HG02759 (cell line): Measurements from ENCODE around the gene CD96.
"Not testable (repeated sequence)": the region's sequence is repeated elsewhere in the genome, so short reads cannot be mapped to it uniquely, and the experiment has no call there.

ENCODE experiments used
- ATAC-seq: cut with Tn5 transposase; IDR thresholded peaks from one replicate; pipeline ENCODE4 v1.9.1; 2021; ENCODE audit warnings: mild to moderate bottlenecking, moderate library complexity; ENCODE audit not compliant: unreplicated experiment

CD96 gene

GRCh38 chr3:111541911-111542483, at the start of gene CD96:
Gene CD96, plus strand, starts transcription at chr3:111542197. Its CDS starts 52 bp downstream, at chr3:111542249.
- ATAC-seq, result peak; percentile 42

- ATAC-seq, result no peak
These were observed 48.7 kb upstream of the CD96 start for GRCh38 chr3:111493276-111493675.

DNA sequence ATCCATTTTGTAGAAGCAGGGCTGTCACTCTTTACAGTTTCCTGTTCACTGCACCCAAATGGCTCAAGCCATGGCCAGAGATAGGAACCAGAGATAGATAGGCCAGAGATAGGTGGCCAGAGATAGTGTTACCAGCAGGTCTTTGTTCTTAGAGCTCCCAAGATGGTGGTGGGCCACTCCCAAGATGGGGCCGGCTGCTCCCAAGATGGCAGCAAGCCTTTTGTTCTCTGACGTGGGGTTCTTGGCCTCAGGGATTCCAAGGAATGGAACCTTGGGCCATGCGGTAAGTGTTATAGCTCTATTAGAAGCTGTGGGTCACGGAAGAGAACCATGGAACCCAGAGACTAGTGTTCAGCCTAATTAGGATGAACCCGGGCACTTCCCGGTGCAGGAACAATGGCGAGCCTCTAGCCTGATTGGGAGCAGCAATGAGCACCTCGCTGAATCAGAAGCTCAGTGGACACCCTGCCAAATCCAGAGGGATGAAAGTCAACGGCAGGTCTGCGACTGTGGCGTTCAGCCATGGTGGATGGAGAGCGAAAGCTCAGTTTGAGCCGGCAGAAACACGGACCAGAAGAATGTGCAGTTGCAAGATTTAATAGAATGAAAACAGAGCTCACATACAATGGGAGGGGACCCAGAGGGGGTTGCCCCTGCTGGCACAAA, 45.0 kb upstream of the CD96 start:
- no peak for ATAC-seq

DNA sequence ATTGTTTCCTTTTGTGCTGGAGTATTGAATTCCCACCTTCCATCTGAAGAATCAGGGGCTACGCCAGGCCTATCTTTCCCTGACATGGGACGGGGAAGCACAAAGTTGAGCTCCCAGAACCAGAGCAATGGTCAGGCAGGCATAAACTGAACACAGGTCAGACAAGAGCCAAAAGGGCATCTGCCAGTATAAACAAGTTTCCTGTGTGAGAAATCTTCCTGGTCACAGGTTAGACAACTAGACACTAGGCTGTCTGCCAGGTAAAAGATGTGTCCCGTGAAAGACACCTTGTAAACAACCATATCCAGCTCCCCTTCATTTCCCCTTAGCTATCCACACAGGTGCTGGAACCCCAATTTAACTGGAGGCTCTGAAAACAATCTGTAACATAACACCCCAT, 44.0 kb upstream of the CD96 start:
- ATAC-seq, result no peak

GRCh38 chr3:111506435-111506834, 35.6 kb upstream of the CD96 start:
- peak; percentile 79 for ATAC-seq

DNA sequence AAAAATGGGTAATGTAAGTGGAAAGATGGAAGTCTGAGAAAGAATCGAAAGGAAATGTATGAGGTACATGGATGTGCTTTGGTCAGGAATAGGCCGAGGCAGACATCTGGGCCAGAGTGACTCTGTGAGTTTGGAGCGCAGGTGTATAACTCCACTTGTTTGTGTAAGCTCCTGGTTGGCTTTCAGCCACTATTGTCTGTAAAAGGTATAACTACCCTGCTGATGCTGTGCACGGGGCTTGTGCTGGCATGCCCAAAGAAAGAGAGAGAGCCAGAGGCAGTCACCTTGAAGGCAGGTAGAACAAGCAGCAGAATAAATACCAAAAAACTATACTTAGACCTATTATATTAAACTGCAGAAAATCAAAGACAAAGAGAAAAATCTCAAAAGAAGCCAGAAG, 32.7 kb upstream of the CD96 start:
- ATAC-seq, result no peak

- no peak for ATAC-seq
These were observed 24.2 kb upstream of the CD96 start for GRCh38 chr3:111517801-111518200.

GRCh38 chr3:111519178-111519855, 22.7 kb upstream of the CD96 start:
- no peak for ATAC-seq

GRCh38 chr3:111521891-111522290, 20.1 kb upstream of the CD96 start:
- ATAC-seq, result no peak

GRCh38 chr3:111524486-111524885, 17.5 kb upstream of the CD96 start:
- not testable (repeated sequence) for ATAC-seq

GRCh38 chr3:111531446-111531845, 10.6 kb upstream of the CD96 start:
- ATAC-seq, result no peak

DNA sequence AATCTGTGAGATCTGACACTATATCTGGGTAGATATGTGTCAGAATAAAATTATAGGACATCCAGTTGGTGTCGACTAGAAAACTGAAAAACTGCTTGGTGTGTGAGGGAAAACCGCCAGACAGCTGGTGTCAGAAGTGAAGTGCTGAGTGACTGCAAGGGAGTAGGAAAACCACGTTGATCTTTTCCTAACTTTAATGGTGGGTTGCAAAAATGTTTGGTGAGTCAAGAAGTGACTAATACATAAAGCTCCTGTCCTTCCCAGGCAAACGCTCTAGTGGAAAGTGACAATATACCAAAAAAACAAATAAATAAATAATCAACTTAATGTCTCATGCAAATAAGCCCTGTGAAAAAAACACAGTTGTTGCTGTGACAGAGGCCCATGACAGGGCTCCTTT, 7.3 kb upstream of the CD96 start:
- ATAC-seq, result no peak

GRCh38 chr3:111538111-111538510, 3.9 kb upstream of the CD96 start:
- ATAC-seq, result no peak

DNA sequence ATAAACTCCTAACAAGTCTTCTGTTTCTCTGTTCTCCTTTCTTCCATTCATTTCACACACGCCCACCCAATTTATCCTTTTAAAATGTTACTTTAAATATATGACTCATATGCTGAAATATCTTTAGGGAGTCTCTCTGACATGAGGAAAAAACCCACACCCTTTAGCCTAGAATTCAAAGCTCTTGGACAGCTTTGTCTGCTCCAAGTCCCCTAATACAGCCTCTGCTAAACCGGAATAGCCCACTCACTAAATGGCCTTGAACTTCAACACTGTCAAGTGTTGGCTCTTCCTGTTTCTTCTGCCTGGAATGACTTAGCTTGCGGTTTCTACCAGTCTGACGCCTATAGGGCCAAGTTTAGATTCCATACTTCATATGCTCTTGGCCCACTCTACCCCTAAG, 3.3 kb upstream of the CD96 start:
- ATAC-seq, result peak; percentile 45

DNA sequence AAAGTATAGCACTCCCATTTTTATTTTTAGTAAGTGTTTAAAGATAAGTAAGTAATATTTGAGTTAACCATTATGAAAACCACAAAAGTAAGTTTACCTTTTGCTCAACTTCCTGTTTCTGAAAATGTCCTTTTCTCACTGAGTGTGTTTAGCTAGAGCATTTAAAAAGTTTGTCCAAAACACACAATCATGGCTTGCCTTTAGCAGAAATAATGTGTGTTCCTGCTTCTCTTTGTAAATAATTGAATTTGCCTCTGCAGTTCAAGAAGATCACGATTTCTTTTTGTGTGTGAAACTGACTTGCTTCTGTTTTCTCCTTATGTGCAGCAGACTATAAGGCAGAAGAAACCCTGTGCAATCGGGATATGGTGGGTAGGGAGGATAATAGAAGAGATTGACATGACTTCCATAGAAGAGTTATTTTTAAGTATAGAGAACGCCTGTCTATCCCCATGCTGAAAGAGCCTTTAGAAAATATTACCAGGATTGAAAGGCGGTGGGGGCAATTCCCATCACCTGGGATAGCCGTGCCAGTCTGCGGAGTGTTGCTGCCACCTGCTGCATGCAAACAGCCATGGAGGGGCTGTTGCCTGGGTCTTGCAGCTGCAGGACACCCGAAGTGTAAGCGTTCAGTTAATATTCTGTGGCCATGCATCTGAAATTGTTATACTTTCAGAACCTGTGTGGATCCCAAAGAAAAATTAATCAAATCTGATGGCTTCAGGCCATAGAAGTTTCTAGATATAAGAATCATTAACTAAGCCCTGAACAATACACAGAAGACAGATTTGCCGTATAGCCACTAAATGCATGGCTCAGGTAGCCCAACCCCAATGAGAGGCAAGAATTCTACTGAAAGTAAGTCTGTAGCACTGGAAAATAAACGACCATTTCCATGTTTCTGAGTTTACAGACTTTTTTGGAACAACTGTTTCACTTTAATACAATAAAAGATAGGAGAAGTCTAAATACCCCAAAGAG, 2.4 kb upstream of the CD96 start:
- ATAC-seq, result peak; percentile 68

DNA sequence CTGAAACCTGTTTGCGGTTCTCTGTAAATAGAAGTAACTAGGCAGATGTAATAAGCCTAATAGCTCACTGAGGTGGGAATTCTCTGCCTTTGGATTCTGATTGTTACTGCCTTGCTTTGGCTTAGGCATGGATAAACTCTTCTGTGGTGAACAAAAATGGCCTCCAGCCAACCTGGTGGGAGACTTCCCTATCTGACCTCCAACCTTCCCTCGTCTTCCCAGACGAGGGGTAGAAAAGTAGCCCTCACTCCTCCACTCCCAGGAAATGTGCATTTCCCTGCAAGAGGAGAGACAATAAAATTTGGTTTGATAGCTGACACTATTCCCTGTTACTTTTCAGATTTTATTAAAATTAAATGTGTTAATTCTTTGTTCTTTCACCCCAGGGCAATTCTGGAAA, 606 bp upstream of the CD96 start:
- ATAC-seq, result no peak

GRCh38 chr3:111542611-111543300, 759 bp downstream of the CD96 start:
- ATAC-seq, result no peak

DNA sequence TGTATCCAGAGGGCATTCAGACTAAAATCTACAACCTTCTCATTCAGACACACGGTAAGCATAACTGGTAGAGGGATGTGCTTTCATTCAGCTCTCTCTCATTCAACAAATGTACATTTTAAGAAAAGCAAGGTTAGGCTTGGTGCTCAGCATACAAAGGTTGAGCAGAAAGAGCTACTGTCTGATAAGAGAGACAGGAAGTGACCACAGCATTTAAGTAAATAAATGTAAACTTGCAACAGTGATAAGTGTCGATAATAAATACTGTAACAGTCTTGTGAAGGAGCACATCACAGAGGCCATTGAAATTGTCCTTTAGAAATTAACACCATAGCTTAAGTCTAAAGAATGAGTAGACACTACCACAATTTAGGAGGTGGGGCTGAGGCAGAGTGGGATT, 3.4 kb downstream of the CD96 start:
- ATAC-seq, result no peak

DNA sequence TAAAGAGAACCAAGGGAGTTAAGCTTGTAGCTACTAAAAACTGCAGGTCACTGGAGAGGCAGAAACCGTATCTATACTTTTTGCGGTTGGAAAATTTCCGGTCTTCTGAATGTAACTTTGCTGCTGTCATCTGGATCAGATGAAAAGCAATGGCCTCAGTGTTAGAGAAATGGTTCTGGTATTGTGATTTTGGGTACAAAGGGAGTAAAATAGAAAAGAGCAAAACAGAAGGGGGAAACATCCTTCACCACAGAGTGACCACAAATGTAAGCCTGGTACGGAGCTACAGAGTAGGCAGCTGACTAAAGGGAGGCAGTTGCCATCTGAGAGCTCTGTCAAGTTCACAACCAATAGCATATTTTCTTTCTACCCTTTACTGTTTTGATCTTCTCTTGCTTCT, 5.6 kb downstream of the CD96 start:
- peak; percentile 91 for ATAC-seq

- peak; percentile 73 for ATAC-seq
These were observed 6.1 kb downstream of the CD96 start for GRCh38 chr3:111548092-111548491.

- no peak for ATAC-seq
These were observed 6.8 kb downstream of the CD96 start for GRCh38 chr3:111548756-111549155.
